ENCODE data around the gene DOCK2. TPM values are rescaled to one million over a fixed set of nuclear protein-coding genes. Genes with fewer than 3 reads are reported as not detected.

Gene DOCK2
- polyA plus RNA-seq, 3 donors, result 57.5 to 178 (median 115) TPM

DNA sequence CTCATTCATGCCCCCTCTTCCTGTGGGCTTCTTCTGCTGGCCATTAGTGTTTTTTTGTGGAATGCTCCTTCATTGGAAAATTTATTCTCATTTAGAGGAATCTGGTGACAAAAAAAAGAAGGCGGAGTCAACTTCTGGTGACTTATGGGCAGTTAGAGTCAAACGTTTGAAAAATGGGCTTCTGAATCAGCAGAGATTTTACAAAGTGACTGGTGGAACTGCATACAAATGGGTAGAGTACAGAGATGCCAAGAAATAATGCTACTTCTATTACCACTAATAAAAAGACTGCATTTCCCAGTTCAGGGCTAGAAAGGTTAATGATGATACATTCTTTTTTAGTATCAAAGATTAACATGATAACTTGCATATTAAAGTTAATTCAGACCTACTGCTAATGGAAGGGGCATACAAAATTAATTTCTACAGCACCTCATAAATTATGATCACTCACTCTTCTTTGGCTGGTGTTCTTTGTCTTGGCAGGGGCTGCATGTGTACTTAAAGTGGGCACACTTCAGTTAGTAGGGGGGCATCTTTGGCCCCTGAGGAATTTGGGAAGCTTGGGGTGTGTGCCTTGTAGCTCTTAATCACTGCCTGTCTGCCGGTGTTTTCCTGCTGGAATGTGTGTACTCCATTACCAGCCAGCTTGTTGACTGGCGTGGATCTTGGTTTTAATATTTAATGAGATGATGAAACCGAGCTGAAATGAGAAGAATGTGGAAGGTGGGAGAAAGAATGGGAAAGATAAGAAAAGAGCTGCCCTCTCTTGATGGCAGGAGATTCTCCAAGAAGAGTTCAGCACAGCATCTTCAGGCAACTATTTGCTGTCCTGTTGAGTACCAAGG lies 148.9 kb downstream of the DOCK2 start:
- peaks cover 35% of the 10 kb centered on the region for H3K79me2 ChIP-seq (ENCODE audit: insufficient read depth, low read length)
- no peak overlapping the region for H3K4me3 ChIP-seq (replicated peaks in 1 of 3; ENCODE audit: low read depth in 2 of 3, low read length in 3 of 3)
- peaks cover 0 to 3% (median 0%) of the 10 kb centered on the region in 3 donors for H3K27me3 Mint-ChIP-seq (ENCODE audit: low read depth in 3 of 3)
- 100% methylated on average over 2 of the region's 5 CpGs for WGBS (ENCODE audit: insufficient coverage)
- intact Hi-C loops (cut with micrococcal nuclease), result no loop called here
- H3K9ac ChIP-seq (ENCODE audit: insufficient read depth, low read length, poor library complexity, severe bottlenecking), result no peak overlapping the region
- H3K4me2 ChIP-seq (replicated peaks; ENCODE audit: extremely low read depth, low read length, poor library complexity, severe bottlenecking), result no peak overlapping the region
- no peak overlapping the region for H3K27ac ChIP-seq (ENCODE audit: low read depth in 1 of 2, low read length in 2 of 2)
- H3K4me3 Mint-ChIP-seq, result no peak overlapping the region
- H3K9me3 ChIP-seq (replicated peaks in 1 of 2; ENCODE audit: control insufficient read depth in 1 of 2, insufficient read depth in 1 of 2, low read length in 2 of 2), result no peaks in the 10 kb centered on the region
- H3K27ac Mint-ChIP-seq, result peak overlapping the region in 3 of 7 donors; percentile 14 to 75 (median 55)
- H3K4me1 ChIP-seq (ENCODE audit: control insufficient read depth in 1 of 2, insufficient read depth in 2 of 2, low read length in 2 of 2), result peaks cover 13 to 17% of the 10 kb centered on the region in 2 donors
- H3K36me3 ChIP-seq (replicated peaks in 1 of 2; ENCODE audit: control insufficient read depth in 1 of 2, insufficient read depth in 2 of 2, low read length in 2 of 2), result peaks cover 43 to 91% of the 10 kb centered on the region in 2 donors
- peaks cover 30% of the 10 kb centered on the region for H3K4me1 Mint-ChIP-seq
- no peaks in the 10 kb centered on the region for H3K27me3 ChIP-seq (ENCODE audit: control insufficient read depth in 2 of 2, insufficient read depth in 2 of 2, low read length in 2 of 2)
- H3K9me3 Mint-ChIP-seq, result no peaks in the 10 kb centered on the region
- peaks cover 55 to 70% of the 10 kb centered on the region in 2 donors for H3K36me3 Mint-ChIP-seq
- no peak overlapping the region for H2AFZ ChIP-seq (ENCODE audit: insufficient read depth, low read depth, low read length, poor library complexity, severe bottlenecking)
- H4K20me1 ChIP-seq (ENCODE audit: insufficient read depth, low read length), result peaks cover 95% of the 10 kb centered on the region
- DNase-seq, result no peak
- no peak for TF ChIP-seq CTCF (IDR thresholded peaks at IDR 0.05)

DNA sequence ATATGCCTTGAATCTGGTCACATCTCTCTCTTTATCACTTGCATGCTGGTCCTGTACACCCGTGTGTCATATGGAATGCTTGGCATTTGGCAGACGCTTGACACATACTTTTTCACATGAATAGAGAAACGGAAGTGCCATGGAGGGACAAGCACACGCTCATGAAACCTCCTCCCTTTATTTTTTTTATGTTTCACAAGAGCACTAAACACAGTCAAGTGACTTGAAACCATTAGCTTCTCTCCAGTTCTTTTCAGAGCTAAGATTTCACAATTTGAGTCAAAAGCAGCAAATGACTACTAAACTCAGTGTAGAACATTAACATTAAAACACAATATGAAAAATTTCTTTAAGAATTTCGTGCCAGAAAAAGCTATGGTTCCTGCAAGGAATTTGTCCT lies 151.1 kb downstream of the DOCK2 start:
- H3K9me3 Mint-ChIP-seq, result no peaks in the 10 kb centered on the region
- Histone ChIP-seq H3K9me3 (replicated peaks in 1 of 2; ENCODE audit: control insufficient read depth in 1 of 2, insufficient read depth in 1 of 2, low read length in 2 of 2) (no peaks in the 10 kb centered on the region), H3K27ac (ENCODE audit: low read depth in 1 of 2, low read length in 2 of 2) (peak overlapping the region in 1 of 2 donors; percentile 65), H3K79me2 (ENCODE audit: insufficient read depth, low read length) (peaks cover 37% of the 10 kb centered on the region), H3K36me3 (replicated peaks in 1 of 2; ENCODE audit: control insufficient read depth in 1 of 2, insufficient read depth in 2 of 2, low read length in 2 of 2) (peaks cover 46 to 90% of the 10 kb centered on the region in 2 donors), H2AFZ (ENCODE audit: insufficient read depth, low read depth, low read length, poor library complexity, severe bottlenecking) (no peak overlapping the region), H3K4me1 (ENCODE audit: control insufficient read depth in 1 of 2, insufficient read depth in 2 of 2, low read length in 2 of 2) (peaks cover 13 to 17% of the 10 kb centered on the region in 2 donors), H3K4me2 (replicated peaks; ENCODE audit: extremely low read depth, low read length, poor library complexity, severe bottlenecking) (no peak overlapping the region), H3K4me3 (replicated peaks in 1 of 3; ENCODE audit: low read depth in 2 of 3, low read length in 3 of 3) (no peak overlapping the region), H4K20me1 (ENCODE audit: insufficient read depth, low read length) (peaks cover 94% of the 10 kb centered on the region), H3K27me3 (ENCODE audit: control insufficient read depth in 2 of 2, insufficient read depth in 2 of 2, low read length in 2 of 2) (no peaks in the 10 kb centered on the region), H3K9ac (ENCODE audit: insufficient read depth, low read length, poor library complexity, severe bottlenecking) (no peak overlapping the region)
- intact Hi-C loops (cut with micrococcal nuclease), result no loop called here
- TF ChIP-seq CTCF (IDR thresholded peaks at IDR 0.05), result no peak
- DNase-seq, result peak; percentile 51 to 75 (median 65)
- peak overlapping the region; percentile 26 to 89 (median 60) for H3K27ac Mint-ChIP-seq
- peaks cover 61 to 71% of the 10 kb centered on the region in 2 donors for H3K36me3 Mint-ChIP-seq
- H3K4me1 Mint-ChIP-seq, result peaks cover 30% of the 10 kb centered on the region
- no peak overlapping the region for H3K4me3 Mint-ChIP-seq
- H3K27me3 Mint-ChIP-seq (ENCODE audit: low read depth in 3 of 3), result peaks cover 0 to 3% (median 0%) of the 10 kb centered on the region in 3 donors
- 0% methylated on average over 1 of the region's 5 CpGs for WGBS (ENCODE audit: insufficient coverage)

Data from CD14-positive monocyte (primary cell).